HG03575 (cell line): ENCODE results near the gene BCL11B.
"Not testable (repeated sequence)": the region's sequence is repeated elsewhere in the genome, so short reads cannot be mapped to it uniquely, and the experiment has no call there.

Experiments
- ATAC-seq: cut with Tn5 transposase; IDR thresholded peaks from one replicate; pipeline ENCODE4 v1.9.1; 2021; ENCODE audit not compliant: unreplicated experiment, insufficient number of reproducible peaks, low FRiP score; ENCODE audit errors: extremely low read depth

The BCL11B gene

DNA sequence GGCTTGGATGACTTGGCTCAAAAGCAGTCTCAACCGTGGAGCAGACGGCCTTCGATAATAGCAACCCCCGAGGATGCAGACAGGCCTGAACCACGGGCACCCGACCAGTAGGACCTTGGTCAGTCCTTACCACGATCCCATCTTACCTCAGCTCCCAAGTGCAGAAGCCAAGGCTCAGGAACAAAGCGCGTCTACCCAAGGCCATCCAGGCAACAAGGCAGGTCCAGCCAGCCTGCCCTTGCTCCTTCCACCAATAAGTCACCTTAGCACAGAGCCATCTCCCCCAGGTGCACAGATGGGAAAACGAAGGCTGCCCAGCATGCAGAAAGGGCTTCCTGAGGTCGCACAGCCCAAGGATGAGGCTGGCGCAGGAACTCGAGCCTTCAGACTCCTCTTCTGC lies 77.3 kb downstream of the BCL11B start:
- ATAC-seq: no peak

DNA sequence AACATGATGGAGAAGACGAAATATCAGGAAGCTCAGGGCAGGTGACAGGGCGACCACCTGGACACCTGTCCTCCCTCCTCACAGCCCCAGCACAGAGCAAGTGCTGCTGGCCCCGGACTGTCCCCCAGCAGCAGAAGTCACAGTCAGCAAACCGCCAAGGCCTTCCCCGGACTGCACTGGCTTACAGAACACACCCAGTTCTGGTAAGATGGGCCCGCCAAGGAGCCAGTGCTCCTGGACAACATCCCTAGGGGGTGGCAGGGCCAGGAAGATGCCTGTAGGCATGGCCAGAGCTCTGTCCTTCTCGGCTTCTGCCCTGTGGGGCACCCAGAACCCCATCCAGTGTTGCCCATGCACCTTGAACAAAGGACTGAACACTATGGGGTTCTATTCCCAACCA lies 77.9 kb downstream of the BCL11B start:
- no peak for ATAC-seq

DNA sequence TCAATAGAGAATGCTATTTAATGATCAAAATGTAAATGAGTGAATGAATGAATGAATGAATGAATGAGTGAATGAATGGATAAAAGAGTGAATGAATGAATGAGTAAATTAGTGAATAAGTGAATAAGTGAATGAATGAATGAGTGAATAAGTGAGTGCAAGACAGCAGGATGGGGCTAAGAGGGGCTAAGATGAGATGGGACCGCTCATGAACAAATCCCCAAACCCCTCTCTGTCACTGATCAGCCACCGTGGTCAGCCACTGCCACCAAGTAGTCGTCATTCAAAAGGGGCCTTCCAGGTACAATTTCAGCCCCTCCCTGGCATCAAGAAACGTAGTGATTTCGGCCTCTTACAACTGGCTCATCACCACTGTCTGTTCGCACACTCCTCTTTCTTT lies 79.2 kb downstream of the BCL11B start:
- no peak for ATAC-seq

DNA sequence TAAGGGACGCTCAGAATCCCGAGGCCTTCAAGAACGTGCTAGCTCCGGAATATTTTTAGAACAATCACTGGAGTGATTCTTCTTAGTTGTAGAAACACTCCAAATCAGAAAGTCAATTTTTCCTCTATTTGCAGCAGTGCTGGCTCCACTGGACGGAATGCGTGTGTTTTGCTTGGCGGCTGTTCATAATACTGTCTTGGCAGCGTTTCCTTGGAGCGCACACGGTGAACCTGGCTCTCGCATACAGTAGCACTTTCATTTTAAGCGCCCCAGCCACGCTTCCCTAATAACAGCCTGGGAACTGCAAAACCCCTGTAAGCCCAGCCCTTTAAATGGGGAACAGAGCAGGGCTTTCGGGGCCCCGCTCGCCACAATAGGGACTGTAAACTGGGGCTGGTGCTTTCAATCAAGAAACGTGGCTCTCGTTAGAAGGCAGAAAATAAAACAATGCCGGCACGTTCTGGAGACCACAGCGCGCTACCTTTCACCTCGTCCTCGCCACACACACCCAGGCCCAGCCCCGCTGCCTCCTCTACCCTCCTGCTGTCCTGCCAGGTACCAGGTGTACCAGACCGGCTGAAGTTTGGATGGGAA lies 79.9 kb downstream of the BCL11B start:
- ATAC-seq: no peak

DNA sequence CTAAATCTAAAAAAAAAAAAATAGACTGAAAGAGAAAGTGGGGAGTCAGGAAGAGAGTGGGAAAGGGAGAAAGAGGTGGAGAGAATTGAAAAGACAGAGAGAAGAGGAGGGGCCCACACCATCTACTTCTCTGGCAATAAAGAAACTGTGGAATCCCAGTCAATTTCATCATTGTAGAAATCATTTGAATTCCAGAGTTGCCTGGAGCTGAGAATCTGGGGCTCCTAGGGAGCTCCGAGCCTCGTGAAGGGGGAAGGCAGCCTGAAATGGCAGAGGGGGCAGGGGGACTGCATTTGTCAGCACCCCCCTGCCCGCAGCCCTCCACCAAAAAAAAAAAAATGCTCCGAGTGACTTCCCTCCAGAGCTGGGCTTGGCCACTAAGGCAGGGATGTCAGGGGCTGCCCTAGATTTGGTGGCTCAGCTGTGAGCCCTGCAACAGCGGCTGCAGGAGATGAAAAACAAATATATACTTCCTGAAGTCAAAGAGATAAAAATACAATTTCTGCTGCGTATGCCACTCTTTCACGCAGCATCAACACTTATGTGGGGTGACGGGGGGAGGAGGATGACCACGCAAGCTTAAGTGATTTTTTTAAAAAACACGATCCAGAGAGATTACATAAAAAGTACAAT lies 80.5 kb downstream of the BCL11B start:
- no peak for ATAC-seq

DNA sequence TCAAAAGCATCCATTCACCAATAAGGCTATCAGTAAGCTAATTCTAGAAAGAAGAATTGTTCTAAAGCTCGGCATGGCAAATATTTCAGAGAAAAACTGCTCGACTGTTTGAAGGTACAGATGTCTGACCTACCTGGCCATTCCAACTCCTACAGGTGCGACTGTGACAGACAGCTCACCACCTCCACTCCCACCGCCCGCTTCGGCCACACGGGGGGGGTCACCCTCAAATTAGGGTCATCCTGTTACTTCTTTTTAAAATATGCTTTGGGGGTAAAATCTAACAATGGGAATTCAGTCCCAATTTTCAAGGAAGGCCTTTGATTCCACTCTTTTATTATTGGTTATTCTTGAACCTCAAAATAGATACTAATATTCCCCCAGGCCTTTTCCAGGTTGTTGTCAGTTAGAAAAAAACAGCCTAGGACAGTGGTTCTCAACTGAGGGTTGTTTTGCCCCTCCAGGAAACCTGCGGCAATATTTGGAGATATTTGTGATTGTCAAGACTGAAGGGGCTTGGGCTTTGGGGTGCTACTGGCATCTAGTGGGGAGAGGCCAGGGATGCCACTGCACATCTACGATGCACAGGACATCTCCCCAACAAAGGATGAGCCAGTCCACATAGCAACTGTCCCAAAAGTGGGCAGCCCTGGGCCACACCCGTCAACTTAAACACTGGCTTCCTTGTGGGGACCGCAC lies 81.2 kb downstream of the BCL11B start:
- no peak for ATAC-seq

DNA sequence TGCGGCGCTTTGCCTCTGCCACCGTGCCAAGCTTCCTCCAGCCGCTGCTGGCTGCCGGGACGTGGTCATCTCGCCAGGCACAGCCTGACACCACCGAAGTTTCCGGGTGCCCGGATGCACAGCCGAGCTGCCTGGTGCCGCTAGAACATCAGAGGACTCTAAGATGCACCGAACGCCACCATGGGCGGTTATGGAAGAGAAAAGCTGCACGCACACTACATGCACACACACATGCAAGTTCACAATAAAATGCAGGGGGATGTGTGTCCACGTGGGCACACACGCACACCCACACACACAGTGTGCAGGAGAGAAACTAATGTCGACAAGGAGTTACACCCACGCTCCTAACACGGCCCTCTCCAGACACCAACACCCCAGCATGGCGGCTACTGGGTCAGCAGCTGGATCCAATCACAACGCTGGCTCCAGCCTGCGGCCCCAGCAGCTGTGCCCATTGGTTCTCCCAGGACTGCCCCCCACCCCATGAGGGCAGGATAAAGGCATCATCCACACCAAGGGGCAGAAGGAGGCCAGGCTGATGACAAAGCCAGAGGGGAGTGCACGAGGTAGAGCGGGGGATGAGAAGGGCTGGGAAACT lies 82.7 kb downstream of the BCL11B start:
- ATAC-seq: no peak

DNA sequence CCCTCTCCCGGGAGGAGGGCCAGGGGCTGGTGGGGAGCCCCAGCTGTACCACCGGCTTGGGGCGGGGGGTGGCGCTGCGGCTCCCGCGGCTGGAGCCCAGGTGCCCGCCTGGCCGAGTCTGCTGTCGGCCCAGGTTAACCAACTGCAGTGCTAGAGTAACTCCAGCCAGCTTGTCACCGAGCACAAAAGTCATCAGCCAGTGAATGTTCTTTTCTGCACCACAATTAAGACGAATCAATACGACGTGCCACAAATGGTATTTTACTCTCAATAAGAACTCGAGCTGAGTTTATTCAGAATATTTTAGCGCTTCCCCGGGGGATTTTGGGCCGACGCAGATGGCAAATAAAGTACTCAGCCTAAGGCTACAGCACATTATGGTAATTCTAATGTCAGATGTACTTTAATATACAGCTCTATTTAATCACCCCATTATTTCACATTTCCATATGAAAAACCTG lies 83.2 kb downstream of the BCL11B start:
- ATAC-seq: no peak

DNA sequence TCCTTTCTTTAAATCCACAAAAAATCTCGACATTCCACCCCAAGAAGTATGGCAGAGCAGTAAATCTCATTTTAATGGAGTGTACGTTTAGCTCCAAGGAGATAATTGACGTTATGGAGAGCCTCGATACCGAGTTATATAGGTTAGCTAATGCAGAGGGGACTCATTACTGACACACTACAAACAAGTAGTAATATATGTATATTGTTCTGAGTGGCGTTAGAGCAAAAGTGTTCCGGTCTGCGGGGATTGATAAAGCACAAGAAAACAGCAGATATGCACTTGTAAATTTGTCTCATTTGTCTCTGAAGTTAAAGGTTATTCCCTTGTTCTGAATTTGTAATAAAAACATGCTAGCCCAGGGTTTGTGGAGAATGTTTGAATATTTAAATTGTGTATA lies 84.1 kb downstream of the BCL11B start:
- ATAC-seq: no peak

DNA sequence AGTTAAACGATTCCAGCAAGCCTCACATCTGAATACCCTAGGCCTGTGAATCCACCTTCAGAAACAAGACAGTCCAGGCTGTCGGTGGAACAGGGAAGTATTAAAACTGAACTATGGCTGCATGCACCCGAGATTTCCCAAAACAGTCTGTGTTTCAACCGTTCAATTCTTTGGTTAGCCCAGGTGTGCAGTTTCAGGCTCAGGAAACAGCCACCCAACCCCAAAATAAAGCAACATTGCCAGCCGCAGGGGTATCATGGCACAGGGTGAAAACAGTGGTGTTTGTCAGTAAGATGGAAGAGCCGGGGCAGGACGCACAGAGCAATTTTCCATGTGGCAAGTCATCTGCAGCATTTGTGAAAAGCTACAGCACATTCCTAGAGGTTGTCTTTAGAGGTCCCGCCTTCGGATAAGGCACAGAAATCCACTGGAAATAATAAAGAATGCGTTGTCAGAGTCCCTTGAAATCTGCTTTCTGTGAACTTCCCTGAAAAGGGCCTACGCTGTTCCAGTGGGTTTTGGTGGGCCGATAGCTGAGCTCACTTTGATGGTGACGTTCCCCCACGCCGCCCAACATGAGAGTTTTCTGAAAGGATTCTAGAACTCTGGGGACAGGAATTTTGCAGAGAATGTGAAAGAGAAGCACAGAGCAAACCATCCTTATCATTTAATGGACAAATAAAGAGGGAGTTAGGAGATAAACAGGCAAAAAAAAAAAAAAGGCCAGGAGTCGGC lies 84.9 kb downstream of the BCL11B start:
- ATAC-seq: no peak

DNA sequence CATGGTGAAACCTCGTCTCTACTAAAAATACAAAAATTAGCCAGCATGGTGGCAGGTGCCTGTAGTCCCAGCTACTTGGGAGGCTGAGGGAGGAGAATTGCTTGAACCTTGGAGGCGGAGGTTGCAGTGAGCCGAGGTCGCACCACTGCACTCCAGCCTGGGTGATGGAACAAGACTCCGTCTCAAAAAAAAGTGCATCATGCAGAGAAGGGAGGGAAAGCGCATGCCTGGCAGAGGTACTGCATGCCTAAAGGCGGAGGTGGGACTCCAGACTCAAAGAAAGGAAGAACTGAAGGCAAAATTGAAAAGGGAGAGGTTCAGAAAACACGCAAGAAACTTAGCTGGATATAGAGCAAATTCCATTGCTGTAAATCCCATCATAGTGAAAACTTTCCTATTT lies 85.7 kb downstream of the BCL11B start:
- ATAC-seq: not testable (repeated sequence)

DNA sequence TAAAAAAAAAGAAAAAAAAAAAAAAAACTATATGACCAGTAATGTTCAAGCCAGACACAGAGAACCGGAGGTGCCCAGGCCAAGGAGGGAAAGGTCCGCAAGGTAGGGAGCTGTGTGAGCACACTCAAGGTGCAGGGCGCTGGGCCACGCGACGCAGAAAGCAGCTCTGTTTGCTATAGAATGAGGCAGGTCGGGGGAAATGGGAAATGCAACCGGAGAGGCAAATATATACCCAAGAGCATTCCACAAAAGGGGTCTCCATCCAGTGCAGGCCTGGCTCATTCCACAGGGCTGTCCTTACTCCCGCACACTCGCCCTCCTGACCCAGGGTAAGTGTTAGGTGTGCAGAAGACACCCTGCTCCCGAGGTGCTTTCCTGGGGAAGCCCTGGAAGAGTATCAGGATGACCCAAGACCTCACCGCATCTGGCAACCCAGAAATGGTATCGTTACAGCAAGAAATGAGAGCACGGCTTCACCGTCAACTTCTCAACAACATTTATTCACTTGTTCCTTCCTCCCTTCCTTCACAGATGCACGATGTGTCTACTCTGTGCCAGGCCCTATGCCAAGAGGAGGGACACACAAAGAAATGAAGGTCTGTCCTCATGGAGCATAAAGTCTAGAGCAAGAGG lies 86.4 kb downstream of the BCL11B start:
- ATAC-seq: no peak

DNA sequence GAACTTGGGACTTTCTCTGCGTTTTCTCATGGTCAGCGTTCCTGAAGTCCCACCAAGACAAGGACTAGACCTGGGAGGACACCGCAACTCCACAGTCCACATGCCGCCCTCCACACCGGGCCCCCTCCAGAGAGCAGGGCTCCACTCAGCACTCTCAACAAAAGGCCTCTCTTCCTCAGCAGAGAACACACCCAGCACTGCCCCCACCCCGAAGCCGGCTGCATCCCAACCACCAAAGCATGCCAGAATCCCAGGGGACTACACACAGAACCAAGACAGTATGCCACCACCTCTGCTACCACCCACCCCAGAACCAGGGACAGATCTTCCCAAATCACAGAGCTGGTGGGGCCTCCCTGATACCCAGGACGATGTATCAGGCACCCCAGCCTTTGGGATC lies 88.3 kb downstream of the BCL11B start:
- ATAC-seq: no peak

DNA sequence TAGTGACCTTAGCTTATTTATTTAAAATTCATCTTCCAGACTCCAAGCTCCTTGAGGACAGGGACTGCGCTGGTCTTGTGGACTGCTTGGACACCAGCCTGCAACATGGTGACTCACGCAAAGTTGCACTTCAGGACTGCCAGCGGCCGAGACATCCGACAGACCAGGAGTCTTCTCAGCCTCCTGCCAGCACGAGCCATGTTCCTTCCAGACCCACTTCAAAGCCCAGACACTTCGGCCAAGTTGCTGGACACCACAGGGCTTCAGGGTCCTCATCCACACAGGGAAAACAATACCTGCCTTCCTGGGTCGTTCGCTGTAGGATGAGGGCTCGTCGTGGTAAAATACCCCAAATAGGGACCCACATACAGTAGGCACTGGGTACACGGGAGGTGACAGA lies 88.7 kb downstream of the BCL11B start:
- ATAC-seq: no peak

DNA sequence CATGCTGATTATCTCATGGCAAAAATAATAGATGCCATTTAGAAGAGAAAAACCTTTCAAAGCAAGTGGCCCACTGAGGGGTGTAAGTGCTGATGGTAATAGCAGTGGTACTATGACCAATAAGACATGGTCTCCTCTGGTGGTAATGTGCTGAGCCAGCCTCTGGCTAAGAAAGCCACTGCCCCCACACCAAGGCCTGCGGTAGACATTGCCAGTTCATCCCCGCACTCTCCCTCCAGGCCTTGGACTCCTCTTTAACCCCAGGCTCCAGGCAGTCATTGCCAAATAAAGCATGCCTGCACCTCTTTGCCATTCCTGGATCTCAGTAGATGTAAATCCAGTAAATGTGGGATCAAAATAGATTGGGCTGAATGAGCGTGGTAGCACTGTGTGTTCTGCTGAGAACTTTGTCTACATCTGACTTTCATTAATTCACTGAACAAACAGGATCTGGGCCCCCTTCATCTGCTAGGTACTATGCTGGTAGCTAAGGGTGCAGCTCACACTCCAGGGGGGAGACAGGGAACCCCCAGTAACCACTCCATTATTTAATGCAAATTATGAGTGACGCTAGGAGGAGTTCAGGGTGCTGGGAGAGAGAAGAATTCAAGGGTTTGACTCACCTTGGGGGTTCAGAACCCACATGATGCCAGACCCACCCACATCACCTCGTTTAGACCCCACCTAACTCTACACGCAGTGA lies 89.3 kb downstream of the BCL11B start:
- no peak for ATAC-seq

DNA sequence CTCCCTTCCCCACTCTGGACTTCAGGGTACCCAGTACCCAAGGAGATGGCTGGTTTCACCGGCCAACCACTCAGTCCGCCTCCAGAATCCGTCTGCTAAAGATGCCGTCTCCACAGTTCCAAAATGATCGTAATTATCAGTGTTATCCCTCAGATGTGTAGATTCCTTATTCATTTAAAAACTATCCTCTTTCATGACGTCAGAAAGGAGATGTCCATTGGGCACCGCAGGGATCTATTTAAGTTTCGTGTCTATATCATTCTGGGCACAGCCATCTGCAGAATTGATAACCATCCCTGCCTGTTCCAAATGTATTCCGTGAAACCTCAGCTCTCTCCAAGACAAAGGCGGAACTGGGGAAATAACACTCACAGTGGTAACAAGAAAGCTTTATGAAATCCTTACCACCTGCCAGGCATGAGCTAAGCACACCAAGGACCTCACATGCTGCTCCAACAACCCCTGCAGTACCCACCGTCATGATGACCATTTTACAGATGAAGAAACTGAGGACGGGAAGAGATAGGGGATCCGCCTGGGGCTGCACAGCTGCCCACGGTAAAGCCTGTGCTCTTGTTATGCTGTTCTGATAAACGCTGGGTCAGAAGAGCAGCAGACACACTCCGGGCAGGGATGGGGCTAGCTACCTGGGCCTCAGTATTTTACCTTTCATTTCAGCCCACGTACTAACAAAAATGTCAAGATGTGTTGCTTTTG lies 90.0 kb downstream of the BCL11B start:
- ATAC-seq: no peak

DNA sequence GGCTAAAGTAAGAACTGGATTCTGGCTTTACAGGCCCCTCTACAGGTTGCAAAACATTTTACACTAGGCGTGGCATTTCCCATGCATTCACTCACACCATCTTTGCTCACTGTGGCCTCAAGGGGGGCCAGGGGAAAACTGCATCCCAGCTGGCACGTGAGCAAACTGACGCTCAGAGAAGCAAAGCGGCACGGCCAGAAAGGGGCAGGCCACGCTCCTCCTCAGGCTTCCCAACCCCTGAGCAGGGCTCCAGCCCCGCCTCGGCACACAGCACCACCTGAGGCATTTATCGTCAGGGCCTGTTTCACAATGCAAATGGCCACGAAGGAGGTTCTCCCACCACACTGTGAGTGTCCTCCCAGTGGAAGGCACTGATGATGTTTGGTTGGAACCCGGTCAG lies 90.8 kb downstream of the BCL11B start:
- ATAC-seq: no peak

DNA sequence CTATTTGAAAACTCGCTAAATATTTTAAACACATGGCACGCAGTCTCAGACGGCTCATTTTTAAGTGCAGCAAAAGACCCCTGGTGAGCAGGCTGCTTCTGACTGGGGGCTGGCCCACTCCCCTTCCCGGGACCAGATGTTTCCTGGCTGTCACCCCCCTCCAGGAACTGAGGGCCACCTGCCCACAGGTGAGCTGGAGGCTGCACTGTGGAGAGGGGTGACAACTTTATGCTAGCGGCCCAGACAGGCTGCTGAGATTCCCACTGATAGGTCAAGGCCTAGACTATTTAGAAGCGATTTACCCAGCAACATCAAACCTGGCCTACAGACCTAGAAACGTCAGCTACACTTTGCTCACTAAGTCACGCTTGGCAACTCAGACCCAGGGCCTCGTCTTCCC lies 92.1 kb downstream of the BCL11B start:
- ATAC-seq: no peak
